Pulmonary artery endothelial cell (primary cell): ENCODE measurements around the gene ZCCHC7. TPM values are rescaled to one million over a fixed set of nuclear protein-coding genes. Genes with fewer than 3 reads are reported as not detected.
"Not testable (repeated sequence)": the region's sequence is repeated elsewhere in the genome, so short reads cannot be mapped to it uniquely, and the experiment has no call there.

Experiments
- DNase-seq: peaks from one replicate; pipeline ENCODE4 v3.0.0-alpha.2; 2011; ENCODE audit warnings: low read depth, low spot score
- total RNA-seq: library from RNA; depleted of rRNA; stranded (reverse); fragments of >200 nt; gene quantifications from 2 replicates; pipeline ENCODE4 v1.2.3, GENCODE V29; 2014

ZCCHC7 gene
- total RNA-seq, 1 donor from 2014 or later, result 13.8 TPM

DNA sequence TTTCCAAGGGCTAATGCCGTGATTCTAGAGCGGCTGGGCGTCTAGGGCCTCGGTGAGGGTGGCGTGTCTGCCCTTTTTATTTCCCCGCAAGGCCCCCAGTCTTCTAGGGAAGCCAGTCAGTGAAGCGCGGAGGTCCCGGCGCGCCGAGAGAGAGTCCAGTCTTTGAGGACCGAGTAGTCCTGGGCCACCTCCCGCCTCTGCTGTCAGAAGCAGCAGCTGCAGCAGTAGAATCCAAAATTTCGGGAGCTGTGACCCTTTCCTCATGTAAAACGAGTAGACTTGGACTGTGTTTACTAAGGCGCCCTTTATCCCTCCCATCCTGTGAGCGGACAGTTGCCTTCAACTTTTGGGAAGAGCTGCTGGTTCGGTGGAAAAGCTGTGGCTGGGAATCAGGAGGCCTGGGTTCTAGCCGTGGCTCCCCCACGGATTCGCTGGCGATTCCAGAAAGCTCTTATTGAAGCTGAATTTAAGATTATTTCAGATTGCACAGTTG, 515 bp downstream of the ZCCHC7 start:
- not testable (repeated sequence) for DNase-seq

DNA sequence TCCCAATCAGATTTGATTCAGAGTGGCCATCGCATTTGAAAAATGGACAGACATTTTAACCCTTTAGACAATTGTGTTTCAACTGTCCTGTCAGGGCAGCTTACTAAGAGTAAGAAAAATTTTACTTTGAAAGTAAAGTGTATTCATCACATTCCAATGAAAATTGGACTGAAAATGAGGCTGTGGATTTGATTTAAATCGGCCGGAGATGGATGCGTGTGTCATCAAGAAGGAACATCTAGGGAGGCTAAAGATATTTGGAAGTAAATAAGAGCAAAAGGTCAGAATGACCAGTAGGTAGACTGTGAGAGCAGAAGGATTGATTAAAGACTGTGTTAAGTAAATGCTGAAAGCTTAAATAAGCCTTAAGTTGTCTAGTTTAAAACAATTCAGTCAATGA, 1.5 kb downstream of the ZCCHC7 start:
- no peak for DNase-seq

DNA sequence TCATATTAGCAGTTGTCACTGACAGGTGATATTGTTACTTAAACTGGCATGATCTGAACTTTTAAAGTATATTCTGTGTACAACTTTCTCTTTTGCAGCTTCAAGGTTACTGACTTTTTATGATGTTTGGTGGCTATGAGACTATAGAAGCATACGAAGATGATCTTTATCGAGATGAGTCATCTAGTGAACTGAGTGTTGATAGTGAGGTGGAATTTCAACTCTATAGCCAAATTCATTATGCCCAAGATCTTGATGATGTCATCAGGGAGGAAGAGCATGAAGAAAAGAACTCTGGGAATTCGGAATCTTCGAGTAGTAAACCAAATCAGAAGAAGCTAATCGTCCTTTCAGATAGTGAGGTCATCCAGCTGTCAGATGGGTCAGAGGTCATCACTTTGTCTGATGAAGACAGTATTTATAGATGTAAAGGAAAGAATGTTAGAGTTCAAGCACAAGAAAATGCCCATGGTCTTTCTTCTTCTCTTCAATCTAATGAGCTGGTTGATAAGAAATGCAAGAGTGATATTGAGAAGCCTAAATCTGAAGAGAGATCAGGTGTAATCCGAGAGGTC, 5.9 kb downstream of the ZCCHC7 start:
- DNase-seq, result no peak

DNA sequence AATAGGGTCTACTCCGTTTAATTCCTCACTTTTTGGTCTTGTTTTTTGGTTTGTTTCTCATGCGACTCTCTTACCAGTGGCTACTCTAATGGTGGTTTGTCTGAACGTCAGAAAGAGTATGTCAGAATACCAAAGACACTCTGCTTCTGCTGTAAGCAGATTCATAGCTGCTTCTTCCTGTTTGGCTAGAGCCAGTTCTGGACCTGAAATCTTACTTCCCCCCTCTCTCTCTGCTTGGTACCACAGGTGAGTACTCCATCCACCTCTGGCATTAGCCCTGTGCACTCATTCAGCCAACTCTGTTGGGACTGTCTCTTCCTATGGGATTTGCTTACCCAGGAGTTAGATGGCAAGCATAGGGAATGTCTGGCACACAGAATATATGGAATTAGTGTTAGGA, 6.6 kb downstream of the ZCCHC7 start:
- no peak for DNase-seq

DNA sequence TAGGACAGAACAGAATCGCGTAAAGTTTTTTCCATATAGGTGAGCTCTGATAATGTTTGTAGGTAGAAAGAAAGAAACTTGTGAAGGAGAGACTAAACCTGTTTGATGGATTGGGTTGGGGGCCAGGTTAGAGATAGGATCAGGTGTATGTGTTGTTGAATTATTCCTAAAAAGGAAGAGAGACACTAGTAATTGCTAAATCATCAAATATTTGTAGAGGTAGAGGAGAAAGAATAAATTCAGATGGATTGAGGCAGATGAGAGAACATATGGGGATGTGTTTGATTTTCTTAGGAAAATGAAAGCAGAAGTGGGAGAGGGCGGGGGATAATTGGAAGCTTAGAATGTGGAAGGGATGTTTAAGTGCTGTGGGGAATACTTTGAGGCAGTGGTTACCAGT, 7.7 kb downstream of the ZCCHC7 start:
- no peak for DNase-seq

DNA sequence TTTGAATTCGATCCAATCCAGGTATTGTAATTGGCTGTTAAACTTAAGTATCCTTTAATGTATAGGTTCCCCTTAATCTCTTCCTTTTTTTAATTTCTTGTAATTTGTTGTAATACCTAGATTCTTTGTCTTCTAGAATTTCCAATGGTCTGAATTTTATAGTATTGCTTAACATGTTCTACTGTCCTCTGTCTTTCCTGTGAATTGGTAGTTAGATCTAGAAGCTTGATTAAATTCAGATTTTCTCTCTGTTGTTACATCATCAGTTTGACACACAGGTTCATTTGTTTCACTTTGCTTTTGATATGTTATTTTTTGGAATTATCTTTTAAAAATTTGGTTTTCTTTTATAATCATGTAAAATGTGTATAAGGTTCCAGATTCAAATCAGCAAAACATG, 13.8 kb downstream of the ZCCHC7 start:
- no peak for DNase-seq

DNA sequence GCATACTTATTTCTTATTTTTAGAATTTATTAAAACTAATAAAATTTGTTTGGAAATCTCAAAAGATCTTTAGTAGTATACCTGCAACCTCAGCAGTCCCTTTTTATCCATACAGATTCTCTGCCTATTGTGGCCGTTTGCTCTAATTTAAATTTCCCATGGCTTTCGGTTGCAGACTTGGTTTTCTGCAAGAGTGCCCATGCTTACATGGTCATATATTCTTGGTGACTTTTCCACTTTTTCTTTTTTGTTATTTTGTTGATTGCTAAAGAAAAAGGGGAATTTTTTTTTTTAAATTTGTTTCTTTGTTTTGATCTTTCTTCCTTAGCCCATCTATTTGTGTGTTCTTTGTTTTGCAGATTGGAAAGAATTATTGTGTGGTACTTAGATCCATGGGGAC, 20.6 kb downstream of the ZCCHC7 start:
- DNase-seq, result no peak

DNA sequence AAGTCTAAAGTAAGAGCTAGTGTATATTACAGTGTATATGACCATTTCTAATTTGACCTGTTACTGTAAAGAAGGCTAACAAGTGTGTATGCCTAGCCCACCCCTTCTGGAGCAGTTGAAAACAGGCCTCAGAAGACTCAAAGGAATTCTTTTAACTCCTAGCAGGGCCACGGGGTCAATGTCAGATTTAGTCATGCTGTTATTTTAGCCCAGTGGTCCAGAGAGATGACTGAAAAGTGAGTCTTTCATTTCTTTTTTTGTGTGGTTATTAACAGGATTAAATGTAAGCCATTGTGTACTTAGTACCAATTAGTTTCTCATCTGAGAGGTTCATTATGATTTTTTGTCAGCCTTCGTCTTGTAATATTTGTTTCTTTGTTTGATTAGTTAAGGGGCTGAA, 24.4 kb downstream of the ZCCHC7 start:
- no peak for DNase-seq

DNA sequence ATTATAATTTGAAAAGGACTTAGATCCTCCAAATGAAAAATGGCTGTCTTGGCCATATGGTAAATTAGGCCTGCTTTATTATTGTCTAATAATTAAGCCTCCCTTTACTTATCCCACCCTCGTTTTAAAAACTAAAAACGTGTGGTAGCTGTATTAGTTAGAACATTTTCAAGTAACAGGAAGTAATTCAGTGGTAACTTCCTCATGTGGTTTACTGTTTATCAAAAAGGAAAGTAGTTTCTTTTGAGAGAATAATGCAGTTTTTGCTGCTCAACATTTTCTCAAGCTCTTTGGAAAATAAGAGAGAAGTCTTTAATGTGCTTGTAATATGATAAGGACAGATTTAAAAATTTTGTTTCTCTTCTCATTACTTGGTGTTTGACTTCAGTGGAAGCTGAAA, 26.0 kb downstream of the ZCCHC7 start:
- DNase-seq, result no peak

DNA sequence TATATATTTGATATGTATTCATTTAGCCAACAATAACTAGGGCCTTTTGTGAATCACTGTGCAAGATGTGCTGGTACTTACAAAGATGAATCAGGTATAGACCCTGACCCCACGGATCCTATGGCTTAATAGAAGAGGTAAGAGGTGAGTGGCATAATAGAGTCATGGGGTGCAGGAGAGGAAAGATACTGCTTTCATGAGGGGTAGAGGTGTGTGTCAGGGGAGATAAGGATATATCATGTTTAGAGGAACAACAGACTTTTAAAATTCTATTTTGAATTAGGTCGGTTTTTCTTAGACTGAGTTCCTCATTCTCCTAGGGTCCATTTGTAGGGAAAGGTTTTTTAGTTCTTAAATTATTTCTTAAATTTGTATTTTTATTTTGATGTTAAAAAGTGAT, 27.8 kb downstream of the ZCCHC7 start:
- no peak for DNase-seq

DNA sequence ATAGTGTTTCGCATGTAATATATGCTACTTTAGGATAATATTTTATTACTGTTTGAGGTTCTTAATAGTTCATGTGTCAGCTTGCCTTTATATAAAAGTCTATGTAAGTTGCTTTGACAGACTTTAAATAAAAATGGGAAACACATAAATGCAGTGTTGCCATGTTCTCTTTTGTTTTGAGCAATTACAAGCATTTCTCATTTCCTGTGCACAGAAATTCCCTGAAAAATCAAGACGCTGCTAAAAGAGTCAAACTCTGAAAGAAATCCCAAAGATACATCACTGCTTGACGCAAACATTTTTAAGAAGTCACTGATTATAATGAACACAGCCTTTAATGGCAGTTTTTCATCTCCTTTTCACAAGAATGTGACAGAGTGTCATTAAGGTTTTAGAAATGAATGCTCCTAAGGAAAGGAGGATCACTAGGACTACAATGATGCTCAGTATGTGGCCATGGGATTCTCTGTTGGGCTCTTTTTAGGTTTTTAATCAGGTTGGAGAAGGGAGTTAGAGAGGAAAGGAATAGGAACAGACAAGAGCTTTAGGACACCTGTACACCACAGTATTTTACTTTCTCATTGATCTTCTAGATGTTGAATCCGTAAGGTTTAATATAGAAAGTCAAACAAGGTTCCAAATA, 29.4 kb downstream of the ZCCHC7 start:
- DNase-seq, result no peak

DNA sequence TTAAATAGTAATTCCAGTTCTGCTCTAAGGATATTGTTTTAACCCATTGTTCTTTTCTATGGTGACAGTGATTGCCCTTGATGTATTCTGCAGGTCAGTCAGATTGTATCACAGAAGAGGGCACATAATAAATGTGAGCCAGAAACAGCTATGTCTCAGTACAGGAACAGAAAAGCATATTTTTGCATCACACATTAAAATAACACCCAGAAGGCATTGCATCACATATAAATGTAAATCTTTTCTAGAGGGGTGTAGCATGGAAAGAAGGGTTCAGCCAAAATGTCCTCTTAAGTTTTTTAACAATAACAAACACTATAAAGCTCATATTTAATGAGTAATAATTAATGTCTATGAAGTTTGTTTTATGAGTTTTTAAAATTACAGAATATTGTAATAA, 30.0 kb downstream of the ZCCHC7 start:
- no peak for DNase-seq

DNA sequence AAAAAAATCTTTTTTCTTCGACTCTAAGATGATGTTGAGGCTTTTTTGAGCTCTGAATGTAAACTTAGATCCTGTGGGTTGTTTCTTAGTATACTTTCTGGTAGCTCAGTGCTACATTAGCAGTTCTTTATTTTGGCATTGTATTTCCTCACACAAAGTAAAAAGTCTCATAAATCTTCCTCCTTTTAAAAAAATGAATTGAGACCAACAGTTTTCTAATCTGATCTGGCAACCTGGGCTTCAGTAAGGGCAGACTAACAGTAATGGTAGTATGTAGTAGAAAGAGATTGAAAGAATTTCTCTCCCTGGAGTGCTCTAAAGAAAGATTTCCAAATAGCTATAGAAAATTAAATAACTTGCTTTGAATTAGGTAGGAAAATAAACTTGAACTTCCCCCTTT, 31.4 kb downstream of the ZCCHC7 start:
- DNase-seq, result no peak

DNA sequence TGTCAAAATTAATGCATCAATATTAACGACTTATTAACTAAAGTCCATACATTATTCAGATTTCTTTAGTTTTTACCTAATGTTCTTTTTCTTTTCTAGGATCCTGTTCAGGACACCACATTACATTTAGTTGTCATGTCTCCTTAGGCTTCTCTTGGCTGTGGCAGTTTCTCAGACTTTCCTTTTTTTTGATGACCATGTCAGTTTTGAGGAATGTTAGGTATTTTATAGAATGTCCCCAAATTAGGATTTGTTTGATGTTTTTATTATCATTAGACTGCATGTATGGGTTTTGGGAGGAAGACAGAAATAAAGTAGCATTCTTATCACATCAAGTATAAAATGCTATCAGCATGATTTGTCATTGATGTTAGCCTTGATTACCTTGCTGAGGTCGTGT, 32.0 kb downstream of the ZCCHC7 start:
- no peak for DNase-seq

DNA sequence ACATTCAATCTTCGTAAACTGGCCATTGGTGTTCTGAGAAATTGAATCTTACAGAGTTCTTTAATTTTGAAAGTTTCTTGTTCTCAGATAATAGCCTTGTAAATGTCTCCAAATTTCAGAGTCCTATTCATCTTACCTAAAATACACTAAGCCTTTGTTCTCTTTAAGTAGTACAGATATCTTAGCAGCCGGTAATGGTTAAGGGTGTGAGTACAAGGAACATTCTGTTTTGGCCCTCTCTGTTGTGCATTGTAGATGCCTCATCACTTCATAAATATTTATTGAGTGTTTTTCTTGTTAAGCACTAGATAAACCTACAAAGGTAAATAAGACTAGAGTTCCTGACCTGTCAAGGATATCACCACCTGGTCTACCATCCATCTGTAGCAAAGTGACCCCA, 35.2 kb downstream of the ZCCHC7 start:
- no peak for DNase-seq

DNA sequence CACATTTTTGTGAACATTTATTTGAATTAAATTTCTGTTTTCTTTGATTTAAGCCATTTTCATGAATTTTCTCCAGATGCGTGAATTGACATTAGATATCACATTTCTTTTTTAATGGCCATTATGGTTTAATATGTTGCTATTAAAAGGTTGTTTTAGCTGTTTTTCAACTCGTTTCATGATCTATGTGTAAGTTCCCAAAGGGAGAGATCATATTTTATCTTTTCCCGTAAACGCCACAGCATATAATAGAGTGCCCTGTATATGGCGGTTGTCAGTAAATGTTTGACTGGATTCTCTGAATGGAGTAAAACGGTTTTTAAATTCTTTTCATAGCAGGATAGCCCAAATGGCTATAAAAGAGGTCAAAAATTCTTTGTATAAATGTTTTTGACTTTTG, 35.8 kb downstream of the ZCCHC7 start:
- no peak for DNase-seq

DNA sequence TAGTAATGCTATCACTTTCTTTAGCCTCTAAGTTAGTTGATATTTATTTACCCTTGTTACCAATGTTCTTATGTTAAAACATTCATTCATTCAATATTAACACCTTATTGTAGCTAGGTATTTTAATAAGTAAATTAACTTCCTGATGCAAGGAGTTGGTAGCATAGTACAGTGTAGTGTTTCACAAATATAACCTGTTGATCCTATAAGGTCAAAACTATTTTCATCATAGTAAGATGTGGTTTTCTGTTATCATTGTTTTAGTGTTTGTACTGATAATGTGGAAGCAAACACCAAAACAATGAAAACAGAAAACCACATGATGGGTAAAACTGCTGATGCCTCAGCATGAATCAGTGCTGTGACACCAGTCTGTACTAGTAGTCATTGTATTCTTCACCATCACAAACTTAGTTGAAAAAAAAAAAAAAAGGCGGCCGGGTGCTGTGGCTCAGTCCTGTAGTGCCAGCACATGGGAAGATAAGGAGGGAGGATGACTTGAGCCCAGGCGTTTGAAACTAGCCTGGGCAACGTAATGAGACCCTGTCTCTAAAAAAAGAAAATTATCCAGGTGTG, 36.5 kb downstream of the ZCCHC7 start:
- DNase-seq, result no peak

DNA sequence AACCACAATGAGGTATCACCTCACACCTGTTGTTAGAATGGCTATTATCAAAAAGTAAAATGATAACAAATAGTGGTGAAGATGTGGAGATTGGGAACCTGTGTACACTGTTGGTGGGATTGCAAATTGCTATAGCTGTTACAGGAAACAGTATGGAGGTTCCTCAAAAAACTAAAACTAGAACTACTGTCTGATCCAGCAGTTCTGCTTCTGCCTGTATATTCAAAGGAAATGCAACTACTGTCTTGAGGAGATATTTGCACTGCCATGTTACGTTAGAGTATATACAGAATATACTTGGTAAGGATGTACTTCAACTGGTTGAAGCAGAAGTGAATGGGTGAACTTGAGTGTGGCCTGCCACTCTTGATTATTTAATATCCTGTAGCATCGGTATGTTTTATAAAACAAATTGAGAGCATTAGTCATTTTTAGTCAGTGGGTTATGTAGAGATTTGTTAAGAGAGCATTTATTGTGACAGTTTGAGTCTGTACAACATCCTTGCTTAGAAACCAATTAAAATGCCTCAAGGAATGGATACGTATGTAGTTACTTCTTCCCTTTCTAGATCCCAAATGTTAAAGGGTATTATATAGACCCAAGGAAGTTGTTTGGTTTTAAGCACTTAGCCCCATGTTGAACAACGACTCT, 37.5 kb downstream of the ZCCHC7 start:
- no peak for DNase-seq

DNA sequence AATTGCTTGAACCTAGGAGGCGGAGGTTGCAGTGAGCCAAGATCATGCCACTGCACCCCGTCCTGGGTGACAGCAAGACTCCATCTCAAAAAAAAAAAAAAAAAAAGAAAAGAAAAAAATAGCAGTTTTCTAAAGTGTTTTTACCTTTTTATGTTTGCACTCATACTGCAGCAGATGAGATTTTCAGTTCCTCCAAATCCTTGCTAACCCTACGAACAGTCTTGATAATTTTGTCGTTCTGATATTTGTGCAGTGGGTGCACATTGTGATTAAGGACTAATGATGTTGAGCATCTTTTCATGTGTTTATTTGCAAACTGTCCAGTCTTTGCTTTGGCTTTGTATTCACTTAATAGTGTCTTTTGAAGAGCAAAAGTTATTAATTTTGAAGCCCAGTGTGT, 42.9 kb downstream of the ZCCHC7 start:
- no peak for DNase-seq

DNA sequence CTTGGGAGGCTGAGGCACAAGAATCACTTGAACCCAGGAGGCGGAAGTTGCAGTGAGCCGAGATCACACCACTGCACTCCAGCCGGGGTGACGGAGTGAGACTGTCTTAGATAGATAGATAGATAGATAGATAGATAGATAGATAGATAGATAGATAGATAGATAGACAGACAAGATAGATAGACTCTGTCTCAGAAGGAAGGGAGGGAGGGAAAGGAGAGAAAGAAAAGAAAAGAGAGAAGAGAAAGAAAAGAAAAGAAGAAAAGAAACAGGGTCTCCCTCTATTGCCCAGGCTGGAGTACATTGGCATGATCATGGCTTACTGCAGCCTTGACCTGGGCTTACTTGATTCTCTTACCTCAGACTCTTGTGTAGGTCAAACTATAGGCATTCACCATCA, 44.0 kb downstream of the ZCCHC7 start:
- DNase-seq, result not testable (repeated sequence)

DNA sequence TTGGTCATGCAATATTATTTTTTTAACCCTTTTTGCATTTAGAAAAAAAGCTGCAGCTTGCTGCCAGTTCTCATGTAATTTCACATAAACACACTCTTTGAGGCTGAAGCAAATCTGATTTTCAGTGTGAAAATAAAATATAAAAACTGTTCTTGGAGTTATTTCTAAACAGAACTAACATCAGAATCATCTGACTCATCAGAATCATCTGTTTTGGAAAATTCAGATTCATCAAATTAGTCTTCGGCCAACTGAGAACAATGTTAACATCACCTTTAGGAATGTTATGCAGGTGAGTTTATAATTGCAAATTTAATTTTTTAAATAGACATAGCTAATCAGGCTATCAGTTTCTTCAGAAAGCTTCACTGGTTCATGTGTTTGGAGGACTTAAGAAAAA, 45.3 kb downstream of the ZCCHC7 start:
- no peak for DNase-seq

DNA sequence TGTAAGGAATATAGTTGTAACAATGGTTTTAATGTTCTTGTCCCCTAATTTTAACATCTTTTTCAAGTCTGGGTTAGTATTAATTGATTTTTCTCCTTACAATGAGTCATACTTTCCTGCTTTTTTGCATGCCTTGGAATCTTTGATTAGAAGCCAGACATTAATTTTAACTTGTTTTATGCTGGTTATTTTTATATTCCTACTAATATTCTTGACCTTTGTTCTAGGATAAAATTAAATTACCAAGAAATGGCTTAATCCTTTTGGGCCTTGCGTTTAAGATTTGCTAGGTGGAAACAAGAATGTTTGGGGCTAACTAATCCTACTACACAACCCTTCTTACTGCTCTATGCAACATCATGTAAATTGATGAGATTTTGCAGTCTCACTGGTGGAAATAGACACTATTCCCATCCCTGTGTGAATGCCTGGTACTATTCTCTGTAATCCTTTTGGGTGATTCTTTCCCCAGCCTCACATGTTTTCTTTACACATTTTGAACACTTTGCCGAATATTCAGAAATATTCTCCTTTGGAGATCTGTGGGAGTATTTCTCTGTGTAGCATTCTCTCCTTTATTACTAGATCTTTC, 47.2 kb downstream of the ZCCHC7 start:
- no peak for DNase-seq
